ENCODE measurements around the gene DOCK8.

GRCh38 chr9:312596-313320, 98.1 kb downstream of the DOCK8 start:
- TF ChIP-seq CTCF (IDR thresholded peaks at IDR 0.05), result no peak
- no peak for TF ChIP-seq POLR2A (IDR thresholded peaks at IDR 0.05)

All from uterus (tissue), 2 donors.